ENCODE measurements around the gene TCN1.
"Not testable (repeated sequence)": the region's sequence is repeated elsewhere in the genome, so short reads cannot be mapped to it uniquely, and the experiment has no call there.

Gene TCN1

GRCh38 chr11:59854871-59855270, 11.4 kb downstream of the TCN1 start:
- DNase-seq: no peak

- not testable (repeated sequence) for DNase-seq
Observed at GRCh38 chr11:59851416-59851815, 14.9 kb downstream of the TCN1 start.

DNA sequence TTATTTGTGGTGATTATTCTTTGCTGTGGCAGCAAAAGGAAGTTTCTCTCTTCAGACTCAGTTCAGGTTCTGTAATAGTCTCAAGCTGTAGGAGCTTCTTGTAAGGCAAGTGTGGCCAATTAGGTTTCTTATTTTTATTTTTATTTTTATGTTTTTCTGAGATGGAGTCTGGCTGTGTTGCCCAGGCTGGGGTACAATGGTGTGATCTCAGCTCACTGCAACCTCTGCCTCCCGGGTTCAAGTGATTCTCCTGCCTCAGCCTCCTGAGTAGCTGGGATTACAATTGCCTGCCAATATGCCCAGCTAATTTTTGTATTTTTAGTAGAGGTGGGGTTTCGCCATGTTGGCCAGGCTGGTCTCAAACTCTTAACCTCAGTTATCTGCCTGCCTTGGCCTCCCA, 16.7 kb downstream of the TCN1 start:
- DNase-seq: not testable (repeated sequence)

DNA sequence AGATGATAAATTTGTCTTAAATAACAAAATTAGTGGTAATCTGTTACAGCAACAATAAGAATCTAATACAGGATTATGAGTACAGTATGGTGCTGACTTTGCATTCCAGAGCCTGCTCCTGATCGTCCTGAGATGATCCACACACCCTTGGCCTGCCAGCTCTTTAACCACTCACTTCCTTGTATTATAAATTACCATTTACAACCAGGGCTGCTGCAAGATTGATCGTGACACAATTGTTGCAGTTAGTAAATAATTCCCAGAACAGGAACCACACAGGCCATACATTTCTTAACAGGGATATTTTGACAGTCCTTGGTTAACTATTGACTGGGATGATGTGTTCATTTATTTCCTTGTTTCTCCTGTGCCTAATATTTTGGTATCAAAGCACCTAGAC, 17.2 kb downstream of the TCN1 start:
- DNase-seq: no peak

DNA sequence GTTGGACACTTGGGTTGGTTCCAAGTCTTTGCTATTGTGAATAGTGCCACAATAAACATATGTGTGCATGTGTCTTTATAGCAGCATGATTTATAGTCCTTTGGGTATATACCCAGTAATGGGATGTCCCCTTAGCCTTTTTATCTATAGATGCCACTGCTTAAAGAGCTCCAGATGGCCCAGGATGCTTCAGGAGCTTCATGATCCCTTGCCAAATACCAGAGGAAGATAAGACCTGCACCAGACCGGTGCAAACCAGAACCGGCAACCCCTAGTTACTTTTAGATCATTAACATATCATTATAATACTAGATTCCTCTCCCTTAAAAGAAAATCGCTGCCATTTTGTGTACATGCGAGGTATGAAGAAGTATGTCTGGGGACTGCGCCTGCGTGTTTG, 17.8 kb downstream of the TCN1 start:
- DNase-seq: not testable (repeated sequence)

DNA sequence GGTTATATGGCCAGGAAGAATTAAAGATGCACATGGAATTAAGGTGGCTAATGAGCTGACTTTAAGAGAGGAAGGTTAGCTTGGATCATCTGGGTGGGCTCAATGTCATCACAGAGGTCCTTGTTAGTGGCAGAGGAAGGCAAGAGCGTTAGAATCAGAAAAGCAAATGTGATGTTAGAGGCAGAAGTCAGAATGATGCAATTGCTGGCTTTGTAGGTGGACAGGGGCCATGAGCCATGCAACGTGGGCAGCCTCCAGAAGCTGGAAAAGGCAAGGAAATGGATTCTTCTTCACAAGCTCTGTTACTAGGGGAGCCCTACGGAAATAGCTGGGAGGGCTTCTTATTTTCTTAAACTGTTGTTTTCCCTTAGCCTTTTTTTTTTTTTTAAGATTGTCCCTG, 18.7 kb downstream of the TCN1 start:
- DNase-seq: no peak

GRCh38 chr11:59846556-59846955, 19.7 kb downstream of the TCN1 start:
- DNase-seq: no peak

DNA sequence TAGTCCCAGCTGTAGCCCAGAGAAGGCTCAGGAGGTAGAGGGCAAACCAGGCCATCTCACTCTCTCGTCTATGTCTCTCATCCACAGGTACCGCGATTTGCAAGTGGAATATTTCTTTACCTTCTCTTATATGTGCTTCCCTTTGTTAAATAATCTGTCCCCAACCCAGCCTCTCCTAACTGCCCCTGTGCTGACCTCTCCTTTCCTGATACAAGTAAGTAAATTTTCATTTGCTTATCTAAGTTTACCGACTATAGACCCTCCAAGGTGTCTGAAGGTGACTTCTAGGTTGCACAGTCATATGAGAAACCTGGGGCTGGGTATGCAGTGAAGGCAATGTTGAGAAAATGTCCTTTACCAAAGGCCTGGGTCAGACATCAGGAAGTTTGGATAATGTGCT, 20.9 kb downstream of the TCN1 start, which contains the start of gene CBLIF:
CBLIF (minus strand) TSS at position 101 of the 400 bp plus-strand sequence; CDS start at position 55, 46 bp downstream.
- DNase-seq: no peak

GRCh38 chr11:59842316-59842715, 24.0 kb downstream of the TCN1 start:
- DNase-seq: no peak

DNA sequence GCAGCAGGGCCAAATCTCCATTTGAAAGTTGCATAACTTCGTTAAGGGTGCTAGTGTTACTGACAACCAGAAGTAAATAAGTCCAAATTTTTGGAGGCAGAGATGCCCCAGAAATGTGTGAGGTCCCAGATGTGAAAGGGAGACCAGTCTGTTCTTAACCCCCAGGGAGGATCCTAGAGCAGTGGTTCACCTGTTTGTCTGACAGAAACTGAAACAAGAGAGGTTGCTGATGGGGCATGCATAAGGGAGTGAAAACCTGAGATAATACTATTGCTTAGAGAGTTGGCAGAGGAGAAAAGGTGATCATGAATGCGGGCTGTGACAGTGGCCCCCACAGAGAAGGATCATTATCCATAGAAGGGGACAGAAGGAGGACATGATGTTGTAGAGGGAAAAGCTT, 24.8 kb downstream of the TCN1 start:
- DNase-seq: no peak

GRCh38 chr11:59839615-59840014, 26.7 kb downstream of the TCN1 start:
- no peak for DNase-seq

DNA sequence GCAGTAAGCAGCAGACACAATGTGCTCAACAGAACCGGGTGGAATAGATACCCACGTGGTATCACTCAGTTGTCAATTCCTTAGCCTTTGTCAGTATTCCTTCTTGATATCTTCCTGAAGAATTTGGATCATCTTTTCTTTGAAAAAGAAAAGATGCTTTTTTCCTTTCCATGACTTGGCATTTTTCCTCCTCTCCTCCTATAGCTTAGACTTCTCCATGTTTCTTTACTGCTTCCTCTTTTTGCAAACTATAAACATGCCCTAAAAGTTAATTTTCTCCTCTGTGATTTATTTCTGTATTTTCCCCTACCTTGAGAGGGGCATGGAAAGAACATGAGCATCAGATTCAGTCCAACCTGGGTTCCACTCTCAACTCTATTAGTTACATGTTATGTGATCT, 32.7 kb downstream of the TCN1 start:
- no peak for DNase-seq

GRCh38 chr11:59829358-59829757, 36.9 kb downstream of the TCN1 start:
- DNase-seq: no peak

DNA sequence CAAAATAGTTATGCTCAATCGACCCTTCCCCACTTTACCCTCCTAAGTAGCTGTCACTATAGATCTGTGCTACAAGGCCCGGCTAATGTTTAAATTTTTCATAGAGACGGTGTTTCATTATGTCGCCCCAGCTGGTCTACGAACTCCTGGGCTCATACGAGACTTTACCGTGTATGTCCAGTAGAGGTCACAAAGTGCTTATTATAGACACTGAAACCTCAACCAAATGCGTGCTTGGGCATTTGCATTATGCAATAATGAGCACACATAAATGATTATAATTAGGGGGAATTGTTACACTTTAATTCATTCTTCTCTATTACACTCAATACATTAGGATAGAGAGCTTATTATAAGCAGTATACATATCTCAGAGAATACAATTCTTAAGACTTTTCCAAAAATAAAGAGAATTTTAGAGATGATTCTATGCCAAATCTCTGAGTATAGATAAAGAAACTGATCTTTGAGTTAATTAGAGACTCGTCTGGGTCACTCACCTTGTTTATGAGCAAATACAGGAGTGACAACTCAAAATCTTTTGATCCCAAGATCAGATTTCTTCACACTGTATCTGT, 43.2 kb downstream of the TCN1 start:
- peak; percentile 23 to 57 for DNase-seq

DNA sequence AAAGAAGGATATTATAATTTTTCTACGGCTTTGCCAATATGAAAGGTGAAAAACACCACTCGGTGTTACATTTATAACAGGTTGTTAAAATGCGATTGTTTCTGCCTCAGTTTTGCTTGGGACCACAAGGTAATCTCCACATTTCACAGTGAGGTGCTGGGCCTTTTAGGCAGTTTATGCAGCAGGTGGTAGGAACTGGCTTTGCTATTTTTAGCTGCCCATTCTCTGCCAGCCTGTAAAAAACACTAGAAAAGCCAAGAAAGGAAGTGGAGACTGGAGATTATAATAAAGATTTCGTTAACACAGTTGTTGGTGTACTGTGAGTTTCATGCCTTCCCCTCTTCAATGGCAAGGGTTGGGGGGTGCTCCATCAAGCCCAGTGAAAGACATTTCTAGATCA, 47.7 kb downstream of the TCN1 start:
- no peak for DNase-seq

GRCh38 chr11:59816434-59816833, 49.9 kb downstream of the TCN1 start:
- not testable (repeated sequence) for DNase-seq

DNA sequence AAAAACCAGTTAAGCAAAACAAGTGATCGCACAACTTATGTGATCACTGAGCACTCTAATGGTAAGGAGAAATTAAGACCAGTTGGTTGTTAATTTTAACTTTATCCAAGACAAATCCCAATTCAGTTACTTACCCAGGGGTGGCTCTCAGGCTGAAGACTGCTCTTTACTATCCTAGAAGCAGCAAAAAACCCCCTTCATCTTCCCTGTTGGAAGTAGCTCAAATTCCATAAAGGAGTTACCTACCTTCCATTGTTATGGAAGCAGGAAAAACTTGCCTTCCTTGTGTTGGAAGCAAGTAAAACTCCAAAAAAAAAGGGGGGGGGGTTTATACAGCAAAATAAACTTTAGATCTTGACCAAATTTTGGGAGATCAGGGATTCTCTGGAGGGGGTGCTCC, 50.5 kb downstream of the TCN1 start:
- DNase-seq: no peak

- no peak for DNase-seq
Observed at GRCh38 chr11:59814021-59814420, 52.3 kb downstream of the TCN1 start.

DNA sequence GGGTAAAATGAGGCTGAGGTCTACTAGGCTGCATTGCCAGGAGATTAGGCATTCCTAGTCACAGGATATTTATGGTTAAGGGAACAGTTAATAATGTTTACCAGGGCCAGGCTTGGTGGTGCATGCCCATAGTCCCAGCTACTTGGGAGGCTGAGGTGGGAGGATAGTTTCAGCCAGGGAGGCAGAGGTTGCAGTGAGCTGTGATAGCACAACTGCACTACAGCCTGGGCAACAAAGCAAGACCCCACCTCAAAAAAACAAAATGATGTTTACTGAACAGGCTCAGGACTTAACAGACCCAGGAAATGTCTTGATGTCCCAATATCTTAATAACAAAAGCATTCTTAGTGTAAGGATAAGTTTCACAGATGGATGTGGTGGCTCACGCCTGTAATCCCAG, 52.9 kb downstream of the TCN1 start:
- DNase-seq: no peak

- no peak for DNase-seq
Observed at GRCh38 chr11:59812220-59812619, 54.1 kb downstream of the TCN1 start.

GRCh38 chr11:59810911-59811259, 55.4 kb downstream of the TCN1 start:
- DNase-seq: no peak

DNA sequence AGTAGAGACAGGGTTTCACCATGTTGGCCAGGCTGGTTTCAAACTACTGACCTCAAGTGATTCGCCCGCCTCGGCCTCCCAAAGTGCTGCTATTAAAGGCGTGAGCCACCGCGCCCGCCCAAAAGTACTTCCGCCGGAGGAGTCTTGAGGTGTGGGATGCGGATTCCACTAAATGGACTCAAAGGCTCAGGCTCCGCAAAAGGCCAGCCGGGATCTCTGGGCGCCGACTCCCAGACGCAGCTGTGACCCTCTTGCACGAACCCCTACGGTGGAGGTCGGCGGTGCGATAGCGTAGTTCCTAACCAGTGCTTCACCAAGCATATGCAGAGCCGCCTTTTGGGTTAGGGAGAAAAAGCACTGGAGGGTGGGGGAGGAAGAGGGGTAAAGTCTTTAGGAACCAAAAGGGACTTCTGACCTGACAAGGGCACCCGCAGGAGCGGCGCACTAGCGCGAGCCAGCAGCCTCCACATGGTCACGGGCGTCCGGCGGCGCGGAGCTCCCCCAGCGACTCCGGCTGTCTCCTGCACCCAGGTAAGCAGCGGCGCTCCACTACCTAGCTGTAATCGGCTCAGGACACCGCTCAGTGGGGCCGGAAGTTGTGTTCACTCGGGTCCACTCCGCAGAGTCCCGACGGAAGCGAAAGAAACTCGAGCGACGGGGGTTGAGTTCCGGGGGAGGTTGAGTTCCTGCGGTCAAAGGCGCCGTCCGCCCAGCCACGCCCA, 55.9 kb downstream of the TCN1 start, which contains the start of gene MRPL16:
MRPL16 (minus strand) TSS at position 590 of the 722 bp plus-strand sequence; CDS start at position 470, 120 bp downstream.
- peak; percentile 86 to 87 for DNase-seq

- DNase-seq: no peak
Observed at GRCh38 chr11:59807047-59807610, 59.2 kb downstream of the TCN1 start.

GRCh38 chr11:59804061-59804460, 62.2 kb downstream of the TCN1 start:
- no peak for DNase-seq
